HG03108 (cell line): ENCODE data around the gene KRTAP10-11.

Experiments
- ATAC-seq: cut with Tn5 transposase; IDR thresholded peaks from one replicate; pipeline ENCODE4 v1.9.1; 2021; ENCODE audit warnings: moderate library complexity; ENCODE audit not compliant: unreplicated experiment

KRTAP10-11 gene

GRCh38 chr21:44694776-44695175 is 48.6 kb downstream of the KRTAP10-11 start:
- ATAC-seq: no peak

- ATAC-seq: no peak
These were observed 49.0 kb downstream of the KRTAP10-11 start for GRCh38 chr21:44695184-44695583.

DNA sequence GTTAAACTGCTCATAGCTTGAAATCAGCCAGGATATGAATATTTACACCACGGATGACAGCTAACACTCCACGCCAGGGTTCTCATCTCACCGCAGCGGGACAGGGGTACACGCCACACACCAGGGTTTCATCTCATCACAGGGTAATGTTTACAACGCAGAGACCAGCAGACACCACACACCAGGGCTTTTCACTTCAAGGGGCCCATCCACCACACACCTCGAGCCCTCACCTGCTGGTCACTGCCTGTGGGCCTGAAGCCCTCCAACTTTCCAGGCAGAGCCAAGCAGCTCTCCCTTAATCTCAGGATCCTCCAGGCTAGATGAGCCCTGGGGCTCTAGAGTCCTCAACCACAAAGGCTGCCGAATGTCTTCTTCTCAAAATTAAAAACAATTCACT is 49.4 kb downstream of the KRTAP10-11 start:
- ATAC-seq: no peak

GRCh38 chr21:44696572-44696971 is 50.4 kb downstream of the KRTAP10-11 start:
- ATAC-seq: no peak
